Bone marrow (tissue), 2 donors: Measurements from ENCODE around the gene NUPR1.
A peak's percentile ranks its signal among the peaks of the same experiment; 100 is the strongest.
"Not testable (repeated sequence)": the region's sequence is repeated elsewhere in the genome, so short reads cannot be mapped to it uniquely, and the experiment has no call there.

Source experiments
- DNase-seq, 2 donors: peaks; one replicate each; lab custom pipeline; 2025; lab: John Stamatoyannopoulos, UW

NUPR1 gene

GRCh38 chr16:28554634-28555423 lies 16.1 kb upstream of the NUPR1 start:
- no peak for DNase-seq

DNA sequence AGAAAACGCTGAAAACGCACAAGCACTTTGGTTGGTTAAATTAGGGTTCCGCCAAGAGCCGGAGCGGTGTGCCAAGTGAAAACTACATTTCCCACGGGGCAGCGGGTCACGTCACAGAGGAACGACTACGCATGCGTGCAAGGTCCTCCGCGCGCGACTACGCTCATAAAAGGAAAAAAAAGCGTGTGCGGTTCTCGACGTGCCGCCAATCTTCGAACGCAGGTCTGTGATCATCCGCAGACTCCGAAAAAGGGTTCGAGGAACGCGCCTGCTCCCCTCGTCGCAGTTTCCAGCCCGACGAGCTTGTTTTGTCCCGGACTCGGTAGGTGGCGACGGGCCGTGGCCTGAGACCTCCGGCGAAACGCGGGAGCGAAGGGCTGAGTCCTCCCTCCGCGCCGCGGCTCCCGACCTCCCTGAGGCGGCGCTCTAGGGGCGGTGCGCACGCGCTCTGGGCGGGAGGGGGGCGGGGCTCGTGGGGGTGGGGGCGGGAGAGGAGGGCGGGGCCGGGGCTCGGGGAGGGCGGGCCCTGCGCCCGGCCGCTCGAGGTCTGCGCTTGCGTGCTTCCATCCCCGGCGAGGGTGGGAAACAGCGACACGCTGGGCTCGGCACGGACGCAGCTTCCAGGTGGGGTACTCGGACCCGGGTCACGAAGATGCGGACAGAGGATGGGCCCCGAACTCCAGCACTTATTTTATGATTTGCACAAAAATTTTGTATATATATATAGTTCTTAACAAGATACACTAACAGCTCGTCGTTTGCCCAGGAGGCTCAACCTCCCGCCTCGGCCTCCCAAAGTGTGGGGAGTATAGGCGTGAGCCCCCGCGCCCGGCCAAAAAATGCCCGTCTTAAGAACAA lies 15.2 kb upstream of the NUPR1 start, which contains the start of gene SGF29:
SGF29 (plus strand) TSS at position 145 of the 858 bp plus-strand sequence. CDS start 27,150 bp downstream, outside the sequence.
- peak; percentile 86 to 91 for DNase-seq

DNA sequence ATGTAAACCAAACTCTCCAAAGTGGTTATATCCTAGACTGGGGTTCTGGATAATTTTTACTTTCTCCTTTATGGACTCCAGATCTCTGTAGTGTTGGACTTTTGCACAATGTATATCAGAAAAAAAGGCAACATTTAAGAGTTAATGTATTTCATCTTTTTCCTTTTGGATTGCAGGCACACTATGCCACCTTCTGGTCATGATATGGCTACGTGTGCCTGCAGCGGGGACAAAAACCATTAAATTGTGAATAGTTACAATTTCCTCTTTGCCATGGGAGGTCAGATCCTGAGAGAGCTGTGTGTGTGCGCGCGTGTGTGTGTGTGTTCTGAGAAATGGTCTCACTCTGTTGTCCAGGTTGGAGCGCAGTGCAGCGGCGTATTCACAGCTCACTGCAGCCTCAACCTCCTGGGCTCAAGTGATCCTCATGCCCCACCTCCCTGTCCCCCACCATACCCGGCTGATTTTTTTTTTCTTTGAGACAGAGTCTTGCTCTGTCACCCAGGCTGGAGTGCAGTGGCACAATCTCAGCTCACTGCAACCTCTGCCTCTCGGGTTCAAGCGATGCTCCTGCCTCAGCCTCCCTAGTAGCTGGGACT lies 10.6 kb upstream of the NUPR1 start:
- DNase-seq: peak in 1 of 2 donors; percentile 24

- DNase-seq: no peak
Measured at GRCh38 chr16:28548306-28548802, 9.6 kb upstream of the NUPR1 start.

GRCh38 chr16:28546626-28547025 lies 7.9 kb upstream of the NUPR1 start:
- DNase-seq: no peak

GRCh38 chr16:28545964-28546363 lies 7.2 kb upstream of the NUPR1 start:
- not testable (repeated sequence) for DNase-seq

DNA sequence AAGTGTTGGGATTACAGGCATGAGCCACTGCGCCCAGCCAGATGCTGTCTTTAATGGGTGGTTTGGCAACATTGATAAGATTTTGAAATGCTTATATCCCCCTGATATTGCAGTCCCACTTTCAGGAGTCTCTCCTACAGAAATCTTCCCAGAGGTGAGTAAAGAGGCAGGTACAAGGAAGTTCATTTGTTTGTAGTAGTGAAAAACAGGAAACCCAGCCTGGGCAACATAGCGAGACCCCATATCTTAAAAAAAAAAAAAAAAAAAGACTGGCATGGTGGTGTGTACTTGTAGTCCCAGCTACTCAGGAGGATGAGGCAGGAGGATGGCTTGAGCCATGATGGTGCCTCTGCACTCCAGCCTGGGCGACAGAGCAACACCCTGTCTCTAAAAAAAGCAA lies 6.2 kb upstream of the NUPR1 start:
- DNase-seq: no peak

GRCh38 chr16:28543072-28543471 lies 4.3 kb upstream of the NUPR1 start:
- peak; percentile 3 to 75 for DNase-seq

DNA sequence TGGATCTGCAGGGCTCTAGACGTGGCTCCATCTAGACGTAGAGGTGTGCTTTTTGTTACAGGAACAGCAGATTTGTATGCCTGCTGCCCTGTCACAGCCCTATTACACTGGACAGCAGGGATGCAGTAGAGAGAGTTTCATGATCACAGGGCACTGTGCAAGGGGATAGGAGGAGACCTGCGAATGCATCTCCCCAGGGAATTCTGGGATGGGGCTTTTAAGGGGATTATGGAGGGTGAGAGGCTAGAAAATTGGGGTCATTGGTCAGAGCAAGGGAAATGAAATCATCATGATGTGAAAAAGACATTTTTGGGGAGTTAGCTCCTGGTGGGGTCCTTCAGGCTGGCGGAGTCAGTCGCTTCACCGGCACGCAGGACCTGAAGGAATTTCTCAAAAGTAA lies 3.9 kb upstream of the NUPR1 start:
- DNase-seq: no peak

- DNase-seq: no peak
Measured at GRCh38 chr16:28540346-28540745, 1.6 kb upstream of the NUPR1 start.

- no peak for DNase-seq
Measured at GRCh38 chr16:28537964-28538732, 626 bp downstream of the NUPR1 start.

GRCh38 chr16:28537076-28537475 lies 1.7 kb downstream of the NUPR1 start:
- no peak for DNase-seq

DNA sequence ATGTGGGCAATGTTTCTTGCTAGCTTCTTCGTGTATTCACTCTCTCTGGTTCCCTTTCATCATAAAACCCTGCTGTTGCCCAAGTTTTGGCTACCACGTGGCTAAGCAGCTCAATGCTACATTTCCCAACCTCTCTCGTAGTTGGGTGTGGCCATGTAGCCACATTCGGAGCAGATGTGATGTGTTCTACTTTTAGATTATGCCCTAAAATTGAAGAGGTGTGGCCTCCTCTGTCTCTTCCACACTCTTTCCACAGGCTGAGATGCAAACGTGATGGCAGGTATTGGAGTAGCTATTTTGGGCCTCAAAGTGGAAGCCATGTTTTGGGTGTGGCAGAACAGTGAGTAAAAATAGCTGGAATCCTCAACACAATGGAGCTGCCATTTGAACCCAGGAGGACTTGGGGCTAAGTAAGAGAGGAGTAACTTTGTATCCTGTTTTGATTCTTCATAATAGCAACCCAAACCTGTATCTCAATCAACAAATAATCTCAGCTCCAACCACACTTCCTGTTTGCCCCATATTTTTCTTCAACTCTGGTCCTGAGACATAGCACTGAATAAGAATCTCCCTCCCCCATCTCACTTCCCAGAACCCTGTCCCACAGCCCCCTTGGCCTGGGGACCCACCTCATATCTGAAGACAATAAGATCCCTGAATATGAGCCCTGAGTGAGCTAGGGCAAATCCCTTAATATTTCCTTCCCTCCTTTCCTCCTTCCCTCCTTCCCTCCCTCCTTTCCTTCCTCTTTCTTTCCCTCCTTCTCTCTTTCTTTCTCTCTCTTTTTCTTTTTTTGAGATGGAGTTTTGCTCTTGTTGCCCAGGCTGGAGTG lies 4.0 kb downstream of the NUPR1 start:
- DNase-seq: peak in 1 of 2 donors; percentile 39

- no peak for DNase-seq
Measured at GRCh38 chr16:28532940-28533647, 5.7 kb downstream of the NUPR1 start.

DNA sequence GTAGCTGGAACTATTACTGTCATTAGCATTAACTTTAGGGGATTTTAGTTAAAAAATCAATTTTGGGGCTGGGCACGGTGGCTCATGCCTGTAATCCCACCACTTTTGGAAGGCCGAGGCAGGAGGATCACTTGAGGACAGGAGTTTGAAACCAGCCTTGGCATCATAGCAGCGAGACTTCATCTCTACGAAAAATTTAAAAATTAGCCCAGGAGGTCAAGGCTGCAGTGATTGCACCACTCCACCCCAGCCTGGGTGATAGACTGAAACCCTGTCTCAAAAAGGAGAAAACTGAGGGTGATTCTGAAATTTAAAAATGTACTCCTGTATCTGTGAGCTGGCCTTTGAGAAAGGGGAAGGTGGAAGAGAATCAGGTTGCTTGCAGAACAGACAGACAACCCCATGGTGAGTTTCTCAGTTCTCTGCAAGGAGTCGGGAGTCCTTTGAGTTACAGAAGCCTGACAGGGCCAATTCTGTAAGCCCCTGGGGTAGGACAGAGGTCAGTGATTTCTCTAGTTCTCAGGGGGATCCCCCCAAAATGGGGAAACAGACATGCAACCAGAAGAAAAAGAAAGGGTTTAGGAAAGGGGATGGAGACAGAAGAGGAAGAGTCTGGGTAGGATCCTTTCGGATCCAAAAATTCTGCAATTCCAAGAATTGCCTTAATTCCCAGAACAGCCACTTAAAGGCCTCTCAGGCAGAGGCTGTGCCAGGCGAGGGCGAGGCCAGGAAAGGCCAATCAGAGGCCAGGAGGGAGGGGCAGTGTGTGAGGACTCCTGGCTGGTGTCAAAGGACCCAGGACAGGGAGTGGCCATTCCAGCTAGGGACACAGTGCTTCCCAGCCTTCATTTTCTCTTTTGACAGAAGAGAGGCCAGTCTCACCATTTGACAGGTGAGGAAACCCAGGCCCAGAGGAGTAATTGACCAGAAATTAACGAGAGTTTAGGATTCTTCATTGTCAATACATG lies 6.7 kb downstream of the NUPR1 start:
- no peak for DNase-seq

- no peak for DNase-seq
Measured at GRCh38 chr16:28529124-28529523, 9.7 kb downstream of the NUPR1 start.

GRCh38 chr16:28528463-28528867 lies 10.3 kb downstream of the NUPR1 start:
- no peak for DNase-seq

DNA sequence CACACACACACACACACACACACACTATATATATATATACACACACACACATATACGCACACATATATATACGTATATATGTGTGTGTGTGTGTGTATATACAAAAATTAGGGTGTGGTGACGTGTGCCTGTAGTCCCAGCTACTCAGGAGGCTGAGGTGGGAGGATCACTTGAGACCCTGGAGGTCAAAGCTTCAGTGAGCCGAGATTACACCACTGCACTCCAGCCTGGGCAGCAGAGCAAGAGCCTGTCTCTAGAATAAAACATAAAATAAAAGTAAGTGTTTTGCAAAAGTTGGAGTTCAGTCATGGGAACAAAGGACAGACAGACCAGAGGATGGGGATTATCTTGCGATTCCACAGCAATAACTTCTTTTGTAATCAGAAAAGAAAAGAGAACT lies 10.8 kb downstream of the NUPR1 start:
- DNase-seq: no peak
